ENCODE data around the gene SLC35D1. TPM values are rescaled to one million over a fixed set of nuclear protein-coding genes. Genes with fewer than 3 reads are reported as not detected.

Gene SLC35D1
- total and polyA plus RNA-seq, 2 donors (not counting 1 experiment from before 2014, with no cell fraction given): 4.0 to 16.8 TPM

DNA sequence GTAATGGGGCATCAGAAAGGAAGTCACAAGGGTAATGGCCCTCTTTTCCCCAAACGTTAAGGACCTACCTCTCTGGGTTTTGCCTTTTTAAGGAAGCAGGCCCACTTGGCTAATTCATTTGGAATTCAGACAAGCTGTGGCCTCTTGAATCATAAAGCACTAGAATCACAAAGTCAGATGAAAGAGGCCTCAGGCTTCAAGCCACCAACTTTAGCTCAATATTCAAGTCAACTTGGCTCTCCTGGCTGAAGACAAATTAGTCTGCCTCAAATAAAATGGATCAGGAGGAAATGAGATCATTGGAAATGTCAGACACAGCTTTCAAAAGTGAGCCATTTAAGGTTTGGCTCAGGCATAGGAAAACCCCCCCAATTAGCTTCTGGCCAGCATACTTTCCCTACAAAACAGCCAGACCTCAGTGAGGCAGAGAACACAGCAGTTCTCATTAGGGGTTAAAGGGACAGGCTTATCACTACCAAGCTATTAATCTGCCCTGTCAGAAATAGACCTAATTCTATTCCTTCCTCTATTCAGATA is 34.3 kb downstream of the SLC35D1 start:
- ATAC-seq (ENCODE audit: low read depth) (no peak), DNase-seq (no peak)
- no peak overlapping the region for H3K27ac Mint-ChIP-seq
- intact Hi-C loops (cut with micrococcal nuclease): no loop called here
- ChIA-PET CTCF (interaction anchor here (2.5 to 3.0 kb wide), 2 partner anchors 24 to 129 kb away, joined by 11 to 12 read pairs; no protein-coding TSS in a partner anchor), POLR2A (no interaction called here)
- Histone ChIP-seq H3K4me3 (ENCODE audit: control extremely low read depth in 1 of 5, extremely low read depth in 1 of 5, insufficient read depth in 1 of 5, low read depth in 2 of 5, low read length in 4 of 5) (no peak overlapping the region), H3K36me3 (replicated peaks in 1 of 2; ENCODE audit: control extremely low read depth in 1 of 2, control insufficient read depth in 1 of 2, extremely low read depth in 1 of 2, insufficient read depth in 2 of 2, low read length in 1 of 2) (peaks cover 13 to 26% of the 10 kb centered on the region in 2 experiments), H3K27ac (ENCODE audit: low read length in 2 of 2) (no peak overlapping the region), H2AFZ (ENCODE audit: insufficient read depth, low read depth, low read length, poor library complexity, severe bottlenecking) (no peak overlapping the region), H3K4me1 (ENCODE audit: control insufficient read depth in 2 of 2, insufficient read depth in 2 of 2, low read length in 2 of 2) (no peaks in the 10 kb centered on the region), H3K27me3 (replicated peaks in 1 of 4; ENCODE audit: control extremely low read depth in 1 of 4, control insufficient read depth in 3 of 4, insufficient read depth in 4 of 4, low read length in 3 of 4) (no peaks in the 10 kb centered on the region), H3K4me2 (replicated peaks; ENCODE audit: low read depth, low read length, poor library complexity, severe bottlenecking) (no peak overlapping the region), H4K20me1 (ENCODE audit: control insufficient read depth, insufficient read depth, low read length, poor library complexity, severe bottlenecking) (no peaks in the 10 kb centered on the region), H3K79me2 (ENCODE audit: control insufficient read depth, insufficient read depth, low read length) (no peaks in the 10 kb centered on the region), H3K9me3 (ENCODE audit: control extremely low read depth in 1 of 3, control insufficient read depth in 2 of 3, insufficient read depth in 1 of 3, low read length in 2 of 3) (no peaks in the 10 kb centered on the region), H3K9ac (ENCODE audit: low read length) (no peak overlapping the region)
- H3K9me3 Mint-ChIP-seq (ENCODE audit: insufficient read depth): no peaks in the 10 kb centered on the region
- no peak for TF ChIP-seq EZH2 (IDR thresholded peaks at IDR 0.05; ENCODE audit: borderline replicate concordance, insufficient read depth, low read depth, low read length, poor library complexity, severe bottlenecking)
- TF ChIP-seq, protein P1, sequence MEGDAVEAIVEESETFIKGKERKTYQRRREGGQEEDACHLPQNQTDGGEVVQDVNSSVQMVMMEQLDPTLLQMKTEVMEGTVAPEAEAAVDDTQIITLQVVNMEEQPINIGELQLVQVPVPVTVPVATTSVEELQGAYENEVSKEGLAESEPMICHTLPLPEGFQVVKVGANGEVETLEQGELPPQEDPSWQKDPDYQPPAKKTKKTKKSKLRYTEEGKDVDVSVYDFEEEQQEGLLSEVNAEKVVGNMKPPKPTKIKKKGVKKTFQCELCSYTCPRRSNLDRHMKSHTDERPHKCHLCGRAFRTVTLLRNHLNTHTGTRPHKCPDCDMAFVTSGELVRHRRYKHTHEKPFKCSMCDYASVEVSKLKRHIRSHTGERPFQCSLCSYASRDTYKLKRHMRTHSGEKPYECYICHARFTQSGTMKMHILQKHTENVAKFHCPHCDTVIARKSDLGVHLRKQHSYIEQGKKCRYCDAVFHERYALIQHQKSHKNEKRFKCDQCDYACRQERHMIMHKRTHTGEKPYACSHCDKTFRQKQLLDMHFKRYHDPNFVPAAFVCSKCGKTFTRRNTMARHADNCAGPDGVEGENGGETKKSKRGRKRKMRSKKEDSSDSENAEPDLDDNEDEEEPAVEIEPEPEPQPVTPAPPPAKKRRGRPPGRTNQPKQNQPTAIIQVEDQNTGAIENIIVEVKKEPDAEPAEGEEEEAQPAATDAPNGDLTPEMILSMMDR (IDR thresholded peaks at IDR 0.05): no peak
- H3K4me3 Mint-ChIP-seq: no peak overlapping the region
- WGBS (ENCODE audit: insufficient coverage): 90% methylated on average over 1 of the region's 1 CpG
- H3K27me3 Mint-ChIP-seq: no peaks in the 10 kb centered on the region
- H3K4me1 Mint-ChIP-seq: no peaks in the 10 kb centered on the region

DNA sequence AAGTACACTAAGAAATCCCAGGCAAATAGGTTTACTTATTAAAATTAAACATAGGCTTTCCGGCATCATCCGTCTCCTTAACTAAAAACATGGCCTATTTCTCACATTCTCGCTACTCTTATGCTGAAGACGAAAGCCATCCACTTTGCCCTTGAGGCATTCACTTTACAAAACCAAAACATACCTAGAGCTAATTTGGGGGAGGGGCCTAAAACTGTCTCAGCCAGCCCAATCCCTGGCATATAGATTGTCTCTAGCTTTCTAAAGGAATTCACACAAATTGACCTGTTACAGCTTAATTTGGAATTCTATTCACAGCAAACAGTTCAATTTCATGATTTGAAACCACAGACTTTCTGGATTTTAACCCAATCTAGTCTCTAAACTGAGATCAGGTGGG is 34.8 kb downstream of the SLC35D1 start:
- ChIA-PET CTCF (interaction anchor here (2.5 to 3.0 kb wide), 2 partner anchors 23 to 130 kb away, joined by 11 to 12 read pairs; no protein-coding TSS in a partner anchor), POLR2A (no interaction called here)
- Histone ChIP-seq H3K4me1 (ENCODE audit: control insufficient read depth in 2 of 2, insufficient read depth in 2 of 2, low read length in 2 of 2) (no peaks in the 10 kb centered on the region), H2AFZ (ENCODE audit: insufficient read depth, low read depth, low read length, poor library complexity, severe bottlenecking) (no peak overlapping the region), H3K4me3 (ENCODE audit: control extremely low read depth in 1 of 5, extremely low read depth in 1 of 5, insufficient read depth in 1 of 5, low read depth in 2 of 5, low read length in 4 of 5) (no peak overlapping the region), H3K4me2 (replicated peaks; ENCODE audit: low read depth, low read length, poor library complexity, severe bottlenecking) (no peak overlapping the region), H3K27ac (ENCODE audit: low read length in 2 of 2) (no peak overlapping the region), H3K9ac (ENCODE audit: low read length) (no peak overlapping the region), H3K27me3 (replicated peaks in 1 of 4; ENCODE audit: control extremely low read depth in 1 of 4, control insufficient read depth in 3 of 4, insufficient read depth in 4 of 4, low read length in 3 of 4) (no peaks in the 10 kb centered on the region), H3K9me3 (ENCODE audit: control extremely low read depth in 1 of 3, control insufficient read depth in 2 of 3, insufficient read depth in 1 of 3, low read length in 2 of 3) (no peaks in the 10 kb centered on the region), H3K79me2 (ENCODE audit: control insufficient read depth, insufficient read depth, low read length) (no peaks in the 10 kb centered on the region), H3K36me3 (replicated peaks in 1 of 2; ENCODE audit: control extremely low read depth in 1 of 2, control insufficient read depth in 1 of 2, extremely low read depth in 1 of 2, insufficient read depth in 2 of 2, low read length in 1 of 2) (peaks cover 13 to 26% of the 10 kb centered on the region in 2 experiments), H4K20me1 (ENCODE audit: control insufficient read depth, insufficient read depth, low read length, poor library complexity, severe bottlenecking) (no peaks in the 10 kb centered on the region)
- WGBS (ENCODE audit: insufficient coverage): 100% methylated on average over 2 of the region's 4 CpGs
- H3K27me3 Mint-ChIP-seq: no peaks in the 10 kb centered on the region
- no peak overlapping the region for H3K4me3 Mint-ChIP-seq
- H3K27ac Mint-ChIP-seq: no peak overlapping the region
- no peak for ATAC-seq (ENCODE audit: low read depth)
- DNase-seq: no peak
- no peaks in the 10 kb centered on the region for H3K9me3 Mint-ChIP-seq (ENCODE audit: insufficient read depth)
- H3K4me1 Mint-ChIP-seq: no peaks in the 10 kb centered on the region
- TF ChIP-seq, protein P1 (IDR thresholded peaks at IDR 0.05): no peak
- TF ChIP-seq EZH2 (IDR thresholded peaks at IDR 0.05; ENCODE audit: borderline replicate concordance, insufficient read depth, low read depth, low read length, poor library complexity, severe bottlenecking): no peak
- intact Hi-C loops (cut with micrococcal nuclease): no loop called here
